ENCODE measurements around the gene STMN1. TPM values are rescaled to one million over a fixed set of nuclear protein-coding genes. Genes with fewer than 3 reads are reported as not detected.

The STMN1 gene
- total RNA-seq, 4 donors from 2014 or later, result 15.0 to 25.7 (median 16.8) TPM

DNA sequence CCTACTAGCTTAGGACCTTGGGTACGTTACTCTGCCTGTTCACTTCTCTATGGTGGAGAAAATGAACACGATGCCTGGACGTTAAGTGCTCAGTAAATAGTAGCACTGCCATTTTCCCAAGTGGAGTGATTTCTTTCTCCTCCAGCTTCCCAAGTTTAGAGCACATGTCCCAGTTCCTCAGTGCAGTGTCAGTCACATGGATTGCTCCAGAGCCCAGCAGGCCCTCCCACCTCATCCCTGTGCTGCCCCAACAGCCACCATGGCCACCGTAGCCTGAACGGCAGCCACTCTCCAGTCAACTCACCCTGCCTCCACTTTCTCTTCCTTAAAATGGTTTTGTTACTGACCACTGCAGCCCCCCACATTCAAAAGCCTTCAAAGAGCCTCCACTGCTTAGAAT, 8.5 kb downstream of the STMN1 start:
- intact Hi-C loops (cut with DNase I), result loop anchor here (5.0 kb wide), 1 partner anchor 75 kb away; no protein-coding TSS in a partner anchor
- peaks cover 10 to 23% (median 21%) of the 10 kb centered on the region in 4 donors for H3K4me1 ChIP-seq
- H3K4me3 ChIP-seq, result no peak overlapping the region
- no peak for DNase-seq (ENCODE audit: extremely low spot score)
- H3K27me3 ChIP-seq, result no peaks in the 10 kb centered on the region
- H3K36me3 ChIP-seq, result peaks cover 0 to 42% (median 17%) of the 10 kb centered on the region in 4 donors
- H3K9me3 ChIP-seq, result no peaks in the 10 kb centered on the region
- H3K27ac ChIP-seq (replicated peaks in 1 of 4), result no peak overlapping the region
- 67% methylated on average over 5 of the region's 5 CpGs for WGBS
- TF ChIP-seq POLR2A (IDR thresholded peaks at IDR 0.05; ENCODE audit: low read depth) (no peak), POLR2AphosphoS5 (IDR thresholded peaks at IDR 0.05) (no peak), EP300 (IDR thresholded peaks at IDR 0.05) (no peak)
- TF ChIP-seq, protein P1, sequence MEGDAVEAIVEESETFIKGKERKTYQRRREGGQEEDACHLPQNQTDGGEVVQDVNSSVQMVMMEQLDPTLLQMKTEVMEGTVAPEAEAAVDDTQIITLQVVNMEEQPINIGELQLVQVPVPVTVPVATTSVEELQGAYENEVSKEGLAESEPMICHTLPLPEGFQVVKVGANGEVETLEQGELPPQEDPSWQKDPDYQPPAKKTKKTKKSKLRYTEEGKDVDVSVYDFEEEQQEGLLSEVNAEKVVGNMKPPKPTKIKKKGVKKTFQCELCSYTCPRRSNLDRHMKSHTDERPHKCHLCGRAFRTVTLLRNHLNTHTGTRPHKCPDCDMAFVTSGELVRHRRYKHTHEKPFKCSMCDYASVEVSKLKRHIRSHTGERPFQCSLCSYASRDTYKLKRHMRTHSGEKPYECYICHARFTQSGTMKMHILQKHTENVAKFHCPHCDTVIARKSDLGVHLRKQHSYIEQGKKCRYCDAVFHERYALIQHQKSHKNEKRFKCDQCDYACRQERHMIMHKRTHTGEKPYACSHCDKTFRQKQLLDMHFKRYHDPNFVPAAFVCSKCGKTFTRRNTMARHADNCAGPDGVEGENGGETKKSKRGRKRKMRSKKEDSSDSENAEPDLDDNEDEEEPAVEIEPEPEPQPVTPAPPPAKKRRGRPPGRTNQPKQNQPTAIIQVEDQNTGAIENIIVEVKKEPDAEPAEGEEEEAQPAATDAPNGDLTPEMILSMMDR (IDR thresholded peaks at IDR 0.05), result no peak

- WGBS, result 73% methylated on average over 1 of the region's 1 CpG
- H3K4me1 ChIP-seq, result peaks cover 10 to 37% (median 34%) of the 10 kb centered on the region in 4 donors
- H3K36me3 ChIP-seq, result peaks cover 0 to 28% (median 11%) of the 10 kb centered on the region in 4 donors
- TF ChIP-seq, protein P1 (IDR thresholded peaks at IDR 0.05), result no peak
- TF ChIP-seq POLR2A (IDR thresholded peaks at IDR 0.05; ENCODE audit: low read depth) (no peak), EP300 (IDR thresholded peaks at IDR 0.05) (no peak), POLR2AphosphoS5 (IDR thresholded peaks at IDR 0.05) (no peak)
- intact Hi-C loops (cut with DNase I), result loop anchor here (5.0 kb wide), 1 partner anchor 74 kb away; no protein-coding TSS in a partner anchor
- no peak for DNase-seq (ENCODE audit: extremely low spot score)
- H3K27ac ChIP-seq (replicated peaks in 1 of 4), result no peak overlapping the region
- no peak overlapping the region for H3K4me3 ChIP-seq
- H3K9me3 ChIP-seq, result no peaks in the 10 kb centered on the region
- H3K27me3 ChIP-seq, result no peaks in the 10 kb centered on the region
These were observed 10.0 kb downstream of the STMN1 start for GRCh38 chr1:25896266-25896665.

- Histone ChIP-seq H3K27ac (replicated peaks in 1 of 4) (peak overlapping the region in 2 of 4 donors; percentile 22 to 60), H3K27me3 (no peaks in the 10 kb centered on the region), H3K36me3 (peaks cover 0 to 20% (median 7%) of the 10 kb centered on the region in 4 donors), H3K4me1 (peaks cover 10 to 39% (median 37%) of the 10 kb centered on the region in 4 donors), H3K9me3 (no peaks in the 10 kb centered on the region), H3K4me3 (peak overlapping the region in 2 of 4 donors; percentile 9 to 17)
- DNase-seq (ENCODE audit: extremely low spot score), result peak; percentile 95
- WGBS, result 10% methylated on average over 12 of the region's 12 CpGs
- intact Hi-C loops (cut with DNase I), result loop anchor here (2.0 to 5.0 kb wide), 2 partner anchors 73 to 103 kb away; partner anchors contain the start of gene PAFAH2
- TF ChIP-seq POLR2AphosphoS5 (IDR thresholded peaks at IDR 0.05) (peak; percentile 31 to 83), POLR2A (IDR thresholded peaks at IDR 0.05; ENCODE audit: low read depth) (no peak), EP300 (IDR thresholded peaks at IDR 0.05) (no peak)
- TF ChIP-seq, protein P1 (IDR thresholded peaks at IDR 0.05), result peak; percentile 98 to 99 (median 99)
These were observed 10.7 kb downstream of the STMN1 start for GRCh38 chr1:25895365-25895990.

- Histone ChIP-seq H3K9me3 (no peaks in the 10 kb centered on the region), H3K27me3 (no peaks in the 10 kb centered on the region), H3K4me3 (no peak overlapping the region), H3K36me3 (peaks cover 0 to 4% (median 0%) of the 10 kb centered on the region in 4 donors), H3K4me1 (peaks cover 10 to 39% (median 37%) of the 10 kb centered on the region in 4 donors), H3K27ac (replicated peaks in 1 of 4) (peak overlapping the region; percentile 78 to 91 (median 82))
- TF ChIP-seq POLR2A (IDR thresholded peaks at IDR 0.05; ENCODE audit: low read depth) (no peak), EP300 (IDR thresholded peaks at IDR 0.05) (no peak), POLR2AphosphoS5 (IDR thresholded peaks at IDR 0.05) (no peak)
- TF ChIP-seq, protein P1 (IDR thresholded peaks at IDR 0.05), result no peak
- 54% methylated on average over 3 of the region's 4 CpGs for WGBS
- intact Hi-C loops (cut with DNase I), result no loop called here
- DNase-seq (ENCODE audit: extremely low spot score), result no peak
These were observed 13.1 kb downstream of the STMN1 start for GRCh38 chr1:25893116-25893515.

All from esophagus muscularis mucosa (tissue), 4 donors.